ENCODE results near the gene ARHGAP40. TPM values are rescaled to one million over a fixed set of nuclear protein-coding genes. Genes with fewer than 3 reads are reported as not detected.

The ARHGAP40 gene
- total and polyA plus RNA-seq, 2 of the 8 experiments (the other 6 are each of a cell fraction or from before 2014, with no cell fraction given): 0.74 to 1.4 TPM

GRCh38 chr20:38685271-38685670 lies 83.7 kb downstream of the ARHGAP40 start:
- Histone ChIP-seq H3K56ac (replicated peaks; ENCODE audit: insufficient read length, low read depth, low read length) (no peak overlapping the region), H2BK15ac (ENCODE audit: low read length) (no peak overlapping the region), H2AK5ac (ENCODE audit: low read depth, low read length) (no peak overlapping the region), H3K4me2 (ENCODE audit: insufficient read depth in 1 of 2, low read depth in 2 of 2, low read length in 2 of 2) (no peak overlapping the region), H4K91ac (replicated peaks; ENCODE audit: insufficient read length, low read length) (no peak overlapping the region), H3K18ac (ENCODE audit: extremely low read depth, low read length) (no peak overlapping the region), H3K4ac (replicated peaks; ENCODE audit: insufficient read length, low read depth, low read length) (no peak overlapping the region), H4K8ac (ENCODE audit: extremely low read depth, insufficient read depth, low read length) (no peak overlapping the region), H2BK20ac (ENCODE audit: low read length) (no peak overlapping the region), H2BK120ac (replicated peaks; ENCODE audit: low read depth, low read length) (no peak overlapping the region), H3K79me2 (ENCODE audit: control insufficient read depth in 1 of 2, insufficient read depth in 2 of 2, low read length in 2 of 2) (no peaks in the 10 kb centered on the region), H3K9me3 (ENCODE audit: insufficient read depth in 2 of 2, low read depth in 1 of 2, low read length in 1 of 2) (no peaks in the 10 kb centered on the region), H2AFZ (ENCODE audit: low read length) (no peak overlapping the region), H3K23me2 (ENCODE audit: low read depth, low read length) (no peaks in the 10 kb centered on the region), H3K9ac (replicated peaks in 1 of 4; ENCODE audit: extremely low read depth in 1 of 4, low read depth in 3 of 4, low read length in 3 of 4) (no peak overlapping the region), H3K79me1 (ENCODE audit: low read depth, low read length) (no peaks in the 10 kb centered on the region), H3K14ac (ENCODE audit: insufficient read length) (no peak overlapping the region), H3K23ac (ENCODE audit: insufficient read length) (no peak overlapping the region), H2BK12ac (ENCODE audit: low read depth, low read length) (no peak overlapping the region), H3K27ac (ENCODE audit: low read depth, low read length) (no peak overlapping the region), H4K5ac (ENCODE audit: insufficient read length, low read depth, low read length) (no peak overlapping the region), H4K20me1 (replicated peaks in 1 of 2; ENCODE audit: control insufficient read depth in 1 of 2, insufficient read depth in 2 of 2, low read length in 2 of 2) (peaks cover 0 to 5% of the 10 kb centered on the region in 2 experiments), H3K27me3 (replicated peaks in 1 of 4; ENCODE audit: control insufficient read depth in 3 of 4, extremely low read depth in 1 of 4, insufficient read depth in 3 of 4, low read length in 3 of 4) (peaks cover 0 to 9% (median 1%) of the 10 kb centered on the region in 4 experiments; a peak in 2 of 7 replicates), H2BK5ac (ENCODE audit: low read depth, low read length) (no peak overlapping the region), H3K36me3 (ENCODE audit: control insufficient read depth in 2 of 4, insufficient read depth in 4 of 4, low read length in 3 of 4) (no peaks in the 10 kb centered on the region), H3K4me1 (replicated peaks in 1 of 4; ENCODE audit: control insufficient read depth in 3 of 4, insufficient read depth in 4 of 4, low read length in 3 of 4) (no peaks in the 10 kb centered on the region), H3K4me3 (ENCODE audit: extremely low read depth in 1 of 4, insufficient read depth in 2 of 4, low read depth in 3 of 4, low read length in 4 of 4) (no peak overlapping the region)
- TF ChIP-seq TEAD4 (IDR thresholded peaks at IDR 0.05; ENCODE audit: low read depth, low read length) (no peak), BCL11A (IDR thresholded peaks at IDR 0.05; ENCODE audit: low read depth in 2 of 2, low read length in 2 of 2) (no peak), KDM4A (IDR thresholded peaks at IDR 0.05; ENCODE audit: low read depth, low read length, severe bottlenecking) (no peak), EGR1 (IDR thresholded peaks at IDR 0.05; ENCODE audit: borderline replicate concordance, low read depth, low read length) (no peak), ATF2 (IDR thresholded peaks at IDR 0.05; ENCODE audit: low read length) (no peak), CBX5 (IDR thresholded peaks at IDR 0.05; ENCODE audit: low read depth, low read length) (no peak), TBP (IDR thresholded peaks at IDR 0.05; ENCODE audit: low read depth, low read length) (no peak), RNF2 (IDR thresholded peaks at IDR 0.05; ENCODE audit: borderline replicate concordance, low read depth, low read length, missing control alignments, poor library complexity, severe bottlenecking) (no peak)
- TF ChIP-seq, protein P1, sequence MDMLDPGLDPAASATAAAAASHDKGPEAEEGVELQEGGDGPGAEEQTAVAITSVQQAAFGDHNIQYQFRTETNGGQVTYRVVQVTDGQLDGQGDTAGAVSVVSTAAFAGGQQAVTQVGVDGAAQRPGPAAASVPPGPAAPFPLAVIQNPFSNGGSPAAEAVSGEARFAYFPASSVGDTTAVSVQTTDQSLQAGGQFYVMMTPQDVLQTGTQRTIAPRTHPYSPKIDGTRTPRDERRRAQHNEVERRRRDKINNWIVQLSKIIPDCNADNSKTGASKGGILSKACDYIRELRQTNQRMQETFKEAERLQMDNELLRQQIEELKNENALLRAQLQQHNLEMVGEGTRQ (IDR thresholded peaks at IDR 0.05; ENCODE audit: low read length): no peak
- TF ChIP-seq, protein P2, sequence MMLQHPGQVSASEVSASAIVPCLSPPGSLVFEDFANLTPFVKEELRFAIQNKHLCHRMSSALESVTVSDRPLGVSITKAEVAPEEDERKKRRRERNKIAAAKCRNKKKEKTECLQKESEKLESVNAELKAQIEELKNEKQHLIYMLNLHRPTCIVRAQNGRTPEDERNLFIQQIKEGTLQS (IDR thresholded peaks at IDR 0.05; ENCODE audit: insufficient read depth, low read depth, low read length): no peak
- ChIA-PET POLR2A (ENCODE audit: partially characterized antibody) (interaction anchor here (1.3 kb wide), 1 partner anchor 21 kb away, joined by 4 read pairs; no protein-coding TSS in a partner anchor), CTCF (ENCODE audit: partially characterized antibody) (interaction anchor here (0.8 to 2.0 kb wide), 13 partner anchors 9 to 47 kb away, joined by 3 to 7 read pairs (median 3); no protein-coding TSS in a partner anchor)
- FAIRE-seq (no peak), DNase-seq (ENCODE audit: low read depth in 1 of 2, low spot score in 2 of 2) (no peak)
- WGBS, 2 experiments (ENCODE audit: extremely low coverage in 1 of 2, insufficient coverage in 1 of 2, insufficient read length in 1 of 2, insufficient replicate concordance in 2 of 2, low coverage in 1 of 2, low lambda C conversion rate in 2 of 2, missing lambda C conversion rate in 1 of 2): 79% methylated on average over 2 of the region's 2 CpGs; no CpG with 5 or more reads in 1 of the 2 experiments

All from H1 (cell line).